Measurements from ENCODE around the gene SAP30L.

Gene SAP30L

GRCh38 chr5:154464438-154464837 lies 18.6 kb downstream of the SAP30L start:
- DNase-seq = no peak

GRCh38 chr5:154465169-154465568 lies 19.4 kb downstream of the SAP30L start:
- DNase-seq = no peak

GRCh38 chr5:154466147-154466546 lies 20.4 kb downstream of the SAP30L start:
- DNase-seq = no peak

- DNase-seq = no peak
These were observed 20.9 kb downstream of the SAP30L start for GRCh38 chr5:154466671-154467070.

- DNase-seq = peak; percentile 63
These were observed 22.0 kb downstream of the SAP30L start for GRCh38 chr5:154467655-154468354.

- no peak for DNase-seq
These were observed 24.3 kb downstream of the SAP30L start for GRCh38 chr5:154470137-154470536.

- DNase-seq = no peak
These were observed 25.4 kb downstream of the SAP30L start for GRCh38 chr5:154470947-154471870.

GRCh38 chr5:154472871-154473580 lies 27.2 kb downstream of the SAP30L start:
- peak; percentile 67 for DNase-seq

GRCh38 chr5:154473581-154474283 lies 27.9 kb downstream of the SAP30L start:
- no peak for DNase-seq

- peak; percentile 63 for DNase-seq
These were observed 28.9 kb downstream of the SAP30L start for GRCh38 chr5:154474396-154475334.

- DNase-seq = peak; percentile 79
These were observed 30.0 kb downstream of the SAP30L start for GRCh38 chr5:154475591-154476353.

GRCh38 chr5:154476354-154477205 lies 30.8 kb downstream of the SAP30L start:
- peak; percentile 51 for DNase-seq

GRCh38 chr5:154477382-154478223 lies 31.8 kb downstream of the SAP30L start:
- DNase-seq = peak; percentile 74

- DNase-seq = no peak
These were observed 32.4 kb downstream of the SAP30L start, which contains the start of gene HAND1 for GRCh38 chr5:154478224-154478565. Gene HAND1, minus strand, starts transcription at chr5:154478227. Its CDS starts 219 bp downstream, at chr5:154478008.

GRCh38 chr5:154478752-154479159 lies 33.0 kb downstream of the SAP30L start:
- DNase-seq = no peak

GRCh38 chr5:154479160-154479943 lies 33.6 kb downstream of the SAP30L start:
- peak; percentile 61 for DNase-seq

Measured in right kidney (tissue), 1 donor.